Panc1 (cell line): Measurements from ENCODE around the gene VPS11.

ENCODE experiments used
- CTCF ChIP-seq: fragments of 450-650 bp; IDR thresholded peaks from 2 replicates; pipeline ENCODE4 v1.5.1; 2017; ENCODE audit warnings: mild to moderate bottlenecking
- POLR2AphosphoS5 ChIP-seq: IDR thresholded peaks from 2 replicates; pipeline ENCODE4 v1.6.1; 2012; ENCODE audit warnings: mild to moderate bottlenecking, low read depth, low read length, moderate library complexity
- REST ChIP-seq, 2 experiments: IDR thresholded peaks; 2 replicates each; pipeline ENCODE4 v1.6.1; 2011 to 2012; ENCODE audit warnings: low read depth in 2 of 2, control low read depth in 1 of 2, low read length in 1 of 2, mild to moderate bottlenecking in 1 of 2, moderate library complexity in 1 of 2; ENCODE audit not compliant: insufficient read depth in 1 of 2
- SIN3A ChIP-seq: IDR thresholded peaks from 2 replicates; pipeline ENCODE4 v1.6.1; 2012; ENCODE audit warnings: low read depth, mild to moderate bottlenecking, low read length, moderate library complexity, borderline replicate concordance; ENCODE audit not compliant: insufficient read depth
- TCF7L2 ChIP-seq: IDR thresholded peaks from 2 replicates; pipeline ENCODE4 v1.6.1; 2011; ENCODE audit warnings: mild to moderate bottlenecking, low read depth, low read length, inconsistent platforms

GRCh38 chr11:119109843-119110242, 42.2 kb downstream of the VPS11 start:
- no peak for TF ChIP-seq CTCF
- TF ChIP-seq POLR2AphosphoS5, result no peak
- TF ChIP-seq SIN3A, result no peak
- no peak for TF ChIP-seq REST (IDR thresholded peaks at IDR 0.05; ENCODE audit: insufficient read depth in 1 of 2, low read depth in 2 of 2, low read length in 1 of 2)
- TF ChIP-seq TCF7L2, result no peak
